ENCODE results near the gene E4F1. TPM values are rescaled to one million over a fixed set of nuclear protein-coding genes. Genes with fewer than 3 reads are reported as not detected.

The E4F1 gene
- total and polyA plus RNA-seq, 9 of the 15 experiments (the other 6 are each of a cell fraction or from before 2014, with no cell fraction given) = 0.48 to 94.9 (median 20.4) TPM

- no peak for TF ChIP-seq NR0B1 (IDR thresholded peaks at IDR 0.05; ENCODE audit: partially characterized antibody)
- TF ChIP-seq RCOR1 (IDR thresholded peaks at IDR 0.05; ENCODE audit: borderline replicate concordance in 1 of 2, low read depth in 2 of 2, low read length in 2 of 2) = peak in 1 of 2 experiments; percentile 67; a peak in 3 of 4 replicates
- no peak for TF ChIP-seq YBX1 (IDR thresholded peaks at IDR 0.05)
- TF ChIP-seq ZNF644 (tag; IDR thresholded peaks at IDR 0.05; ENCODE audit: low read depth) = no peak
- no peak for TF ChIP-seq ZBTB33 (CRISPR knock-in tag; IDR thresholded peaks at IDR 0.05)
- TF ChIP-seq CREB1 (IDR thresholded peaks at IDR 0.05) = no peak
- no peak for TF ChIP-seq CREB1 (CRISPR knock-in tag; IDR thresholded peaks at IDR 0.05)
- no peak for TF ChIP-seq RBM22 (IDR thresholded peaks at IDR 0.05; ENCODE audit: low read depth, low read length, poor library complexity, severe bottlenecking)
- no peak for TF ChIP-seq TSC22D4 (tag; IDR thresholded peaks at IDR 0.05)
- TF ChIP-seq POLR2H (tag; IDR thresholded peaks at IDR 0.05; ENCODE audit: low read depth) = no peak
- 0 out of 2 replicates have a peak, but pooled peaks have one; percentile 31 for TF ChIP-seq PTBP1 (IDR thresholded peaks at IDR 0.05; ENCODE audit: low read depth, low read length)
- TF ChIP-seq PHF20 (IDR thresholded peaks at IDR 0.05; ENCODE audit: partially characterized antibody) = no peak
- TF ChIP-seq SP2 (IDR thresholded peaks at IDR 0.05; ENCODE audit: extremely low read depth, low read depth, low read length, poor library complexity, severe bottlenecking) = no peak
- TF ChIP-seq ADNP (tag; IDR thresholded peaks at IDR 0.05) = peak; percentile 47; the same call in 1 of the 2 replicates
- TF ChIP-seq ID3 (CRISPR knock-in tag; IDR thresholded peaks at IDR 0.05) = no peak
- TF ChIP-seq ID3 (tag; IDR thresholded peaks at IDR 0.05) = no peak
- TF ChIP-seq KDM1A (IDR thresholded peaks at IDR 0.05) = peak; percentile 63 to 85
- TF ChIP-seq RBM25 (IDR thresholded peaks at IDR 0.05; ENCODE audit: low read depth, low read length, severe bottlenecking) = peak; percentile 89
- no peak for TF ChIP-seq TOE1 (IDR thresholded peaks at IDR 0.05; ENCODE audit: borderline replicate concordance)
- TF ChIP-seq TOE1 (CRISPR knock-in tag; IDR thresholded peaks at IDR 0.05; ENCODE audit: borderline replicate concordance, low read depth) = no peak
- no peak for TF ChIP-seq ZFX (CRISPR knock-in tag; IDR thresholded peaks at IDR 0.05)
- TF ChIP-seq HDAC2 (IDR thresholded peaks at IDR 0.05) = peak; percentile 62; the same call in 1 of the 2 replicates
- TF ChIP-seq RHOXF2B (CRISPR knock-in tag; conservative IDR thresholded peaks at IDR 0.05) = no peak
- no peak for TF ChIP-seq HNRNPL (IDR thresholded peaks at IDR 0.05; ENCODE audit: low read depth, low read length)
- no peak for TF ChIP-seq FOS (IDR thresholded peaks at IDR 0.05; ENCODE audit: extremely low read depth, insufficient read length)
- no peak for TF ChIP-seq NCOA4 (IDR thresholded peaks at IDR 0.05; ENCODE audit: partially characterized antibody)
- TF ChIP-seq ZBTB2 (IDR thresholded peaks at IDR 0.05) = no peak
Observed at GRCh38 chr16:2197765-2198164, 25.6 kb upstream of the E4F1 start (continued).

Measured in K562 (cell line).